Endodermal cell (in vitro differentiated cells): ENCODE data around the gene CYP26C1. TPM values are rescaled to one million over a fixed set of nuclear protein-coding genes. Genes with fewer than 3 reads are reported as not detected.
A peak's percentile ranks its signal among the peaks of the same experiment; 100 is the strongest.

Source experiments
- DNase-seq: peaks from one replicate; pipeline ENCODE4 v3.0.0-alpha.2; 2017
- H3K27ac ChIP-seq: 2 replicates; pipeline ENCODE4 v1.5.1; 2013; ENCODE audit warnings: mild to moderate bottlenecking, low read depth, low read length, moderate library complexity
- H3K27me3 ChIP-seq: 2 replicates; pipeline ENCODE4 v1.6.1; 2013; ENCODE audit warnings: mild to moderate bottlenecking, low read length, moderate library complexity; ENCODE audit not compliant: insufficient read depth, control insufficient read depth, poor library complexity, severe bottlenecking
- H3K36me3 ChIP-seq: 2 replicates; pipeline ENCODE4 v1.7.0; 2013; ENCODE audit warnings: mild to moderate bottlenecking, low read length, moderate library complexity; ENCODE audit not compliant: control insufficient read depth, insufficient read depth
- H3K4me1 ChIP-seq: one replicate; pipeline ENCODE4 v1.7.0; 2013; ENCODE audit warnings: low read length; ENCODE audit not compliant: control insufficient read depth, insufficient read depth
- H3K4me3 ChIP-seq: 2 replicates; pipeline ENCODE4 v1.5.1; 2013; ENCODE audit warnings: mild to moderate bottlenecking, low read length, moderate library complexity
- H3K9ac ChIP-seq: 2 replicates; pipeline ENCODE4 v1.6.1; 2013; ENCODE audit warnings: mild to moderate bottlenecking, low read length, moderate library complexity; ENCODE audit not compliant: poor library complexity, severe bottlenecking; ENCODE audit errors: extremely low read depth
- H3K9me3 ChIP-seq: 2 replicates; pipeline ENCODE4 v1.6.1; 2013; ENCODE audit warnings: mild to moderate bottlenecking, low read length, moderate library complexity; ENCODE audit not compliant: control insufficient read depth
- H3K27ac Mint-ChIP-seq: 2 replicates; pipeline ENCODE4 v1.8.0; 2020; ENCODE audit warnings: mixed read lengths
- H3K27me3 Mint-ChIP-seq: 2 replicates; pipeline ENCODE4 v1.8.0; 2021; ENCODE audit warnings: mild to moderate bottlenecking, mixed read lengths; ENCODE audit not compliant: insufficient read depth
- H3K36me3 Mint-ChIP-seq: 2 replicates; pipeline ENCODE4 v1.8.0; 2020; ENCODE audit warnings: low read depth, mixed read lengths
- H3K4me1 Mint-ChIP-seq: 2 replicates; pipeline ENCODE4 v1.8.0; 2020; ENCODE audit warnings: mixed read lengths
- H3K4me3 Mint-ChIP-seq: 2 replicates; pipeline ENCODE4 v1.8.0; 2020; ENCODE audit warnings: mild to moderate bottlenecking, moderate library complexity, mixed read lengths
- H3K9me3 Mint-ChIP-seq: 2 replicates; pipeline ENCODE4 v1.8.0; 2020; ENCODE audit warnings: mild to moderate bottlenecking, mixed read lengths
- WGBS, 2 experiments: methylation state at CpG; one replicate each; pipeline versions ENCODE4 v1.1.5 to v1.1.7; 2013; ENCODE audit warnings: missing lambda C conversion rate in 2 of 2, mixed read lengths in 1 of 2; ENCODE audit not compliant: insufficient coverage in 1 of 2, insufficient read length in 1 of 2; 5-methylcytosine and 5-hydroxymethylcytosine counted together
- total RNA-seq, 2 donors: library from RNA; stranded (reverse); fragmentation: NEBNext Ultra II Directional in 1 of 2; extraction: Animal tissue kit (Norgen Biotek cat#: 25700) in 1 of 2; gene quantifications; 2 replicates in 1 of 2; 3 replicates in 1 of 2; pipeline ENCODE4 v1.2.1, GENCODE V29; 2021
- TF ChIP-seq, protein P1 (sequence below): fragments of 200-600 bp; sonication (generic); conservative IDR thresholded peaks from 2 replicates; pipeline ENCODE4 v1.5.0; 2021; ENCODE audit warnings: antibody characterized with exemption, mild to moderate bottlenecking

Gene CYP26C1
- total RNA-seq, 2 donors from 2014 or later, result 0.35 to 0.44 TPM

DNA sequence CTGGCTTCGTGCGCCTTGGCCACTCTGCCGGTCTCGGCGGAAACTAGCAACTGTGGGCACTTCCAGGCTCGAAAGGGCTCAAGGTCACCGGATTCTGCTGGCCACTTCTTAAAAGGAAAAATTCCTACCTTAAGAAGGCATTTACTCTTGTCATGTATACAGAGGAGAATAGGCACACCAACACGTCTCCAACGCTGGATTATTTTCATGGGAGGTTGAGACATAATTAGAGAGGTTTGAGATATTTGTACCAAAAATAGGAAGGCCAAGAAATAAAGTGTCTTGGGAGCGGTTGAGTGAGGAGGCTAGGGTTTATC lies 8.6 kb downstream of the CYP26C1 start:
- H3K9me3 Mint-ChIP-seq, result no peaks in the 10 kb centered on the region
- peaks cover 30% of the 10 kb centered on the region for H3K4me1 Mint-ChIP-seq
- peak overlapping the region; percentile 53 for H3K4me3 Mint-ChIP-seq
- peaks cover 89% of the 10 kb centered on the region for H3K27me3 Mint-ChIP-seq
- H3K9me3 ChIP-seq, result no peaks in the 10 kb centered on the region
- peaks cover 1% of the 10 kb centered on the region for H3K36me3 ChIP-seq
- H3K36me3 Mint-ChIP-seq, result peaks cover under 1% of the 10 kb centered on the region
- no peak overlapping the region for H3K4me3 ChIP-seq
- WGBS, 2 experiments, result 65 to 71% methylated on average over 10 of the region's 10 CpGs
- no peak overlapping the region for H3K27ac Mint-ChIP-seq
- H3K4me1 ChIP-seq, result peaks cover 3% of the 10 kb centered on the region
- no peak for DNase-seq
- TF ChIP-seq, protein P1, sequence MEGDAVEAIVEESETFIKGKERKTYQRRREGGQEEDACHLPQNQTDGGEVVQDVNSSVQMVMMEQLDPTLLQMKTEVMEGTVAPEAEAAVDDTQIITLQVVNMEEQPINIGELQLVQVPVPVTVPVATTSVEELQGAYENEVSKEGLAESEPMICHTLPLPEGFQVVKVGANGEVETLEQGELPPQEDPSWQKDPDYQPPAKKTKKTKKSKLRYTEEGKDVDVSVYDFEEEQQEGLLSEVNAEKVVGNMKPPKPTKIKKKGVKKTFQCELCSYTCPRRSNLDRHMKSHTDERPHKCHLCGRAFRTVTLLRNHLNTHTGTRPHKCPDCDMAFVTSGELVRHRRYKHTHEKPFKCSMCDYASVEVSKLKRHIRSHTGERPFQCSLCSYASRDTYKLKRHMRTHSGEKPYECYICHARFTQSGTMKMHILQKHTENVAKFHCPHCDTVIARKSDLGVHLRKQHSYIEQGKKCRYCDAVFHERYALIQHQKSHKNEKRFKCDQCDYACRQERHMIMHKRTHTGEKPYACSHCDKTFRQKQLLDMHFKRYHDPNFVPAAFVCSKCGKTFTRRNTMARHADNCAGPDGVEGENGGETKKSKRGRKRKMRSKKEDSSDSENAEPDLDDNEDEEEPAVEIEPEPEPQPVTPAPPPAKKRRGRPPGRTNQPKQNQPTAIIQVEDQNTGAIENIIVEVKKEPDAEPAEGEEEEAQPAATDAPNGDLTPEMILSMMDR, result no peak
- no peak overlapping the region for H3K27ac ChIP-seq
- H3K9ac ChIP-seq, result no peak overlapping the region
- peaks cover 72% of the 10 kb centered on the region for H3K27me3 ChIP-seq

DNA sequence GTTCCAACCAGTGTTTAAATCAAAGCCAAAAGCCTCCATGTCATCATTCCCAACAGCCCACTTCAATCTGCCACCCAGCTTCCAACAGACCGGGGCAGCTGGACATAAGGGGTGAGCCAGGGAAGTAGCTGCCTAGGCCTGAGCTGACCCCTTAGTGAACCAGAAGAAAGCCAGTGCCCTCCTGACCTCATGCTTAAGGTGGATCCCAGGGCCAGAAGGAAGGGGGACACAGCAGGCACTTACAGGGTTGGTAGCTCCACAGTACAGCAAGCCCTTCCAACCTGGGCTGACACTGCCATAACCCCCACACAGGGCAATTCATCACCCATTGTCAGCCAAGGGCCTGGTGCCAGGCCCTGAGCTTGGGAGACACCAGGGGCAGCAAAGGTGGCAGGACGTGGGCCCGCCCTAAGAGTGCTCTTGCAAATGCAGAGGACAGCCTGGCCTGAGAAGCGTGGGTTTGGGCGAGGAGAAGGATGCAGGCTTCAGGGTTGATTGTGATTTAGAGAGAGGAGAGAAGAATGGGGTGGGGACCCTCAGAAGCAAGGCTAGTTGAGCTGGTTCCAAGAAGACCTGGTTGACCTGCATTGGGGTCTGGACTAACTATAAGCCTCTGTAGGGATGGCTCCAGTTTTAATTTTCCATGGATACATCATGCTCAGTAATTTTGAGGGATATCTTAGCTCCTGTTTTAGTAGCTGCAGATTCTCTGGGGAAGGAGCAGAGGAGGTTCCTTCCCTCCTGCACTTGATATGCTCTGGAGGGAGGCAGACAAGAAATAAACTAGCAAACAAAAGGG lies 10.0 kb downstream of the CYP26C1 start:
- Histone ChIP-seq H3K4me1 (peaks cover 3% of the 10 kb centered on the region), H3K9me3 (no peaks in the 10 kb centered on the region), H3K36me3 (peaks cover 15% of the 10 kb centered on the region), H3K9ac (no peak overlapping the region), H3K27ac (no peak overlapping the region), H3K4me3 (peak overlapping the region; percentile 66), H3K27me3 (peaks cover 58% of the 10 kb centered on the region)
- 50 to 75% methylated on average over 2 to 5 of the region's 5 CpGs for WGBS, 2 experiments
- TF ChIP-seq, protein P1, result no peak
- DNase-seq, result no peak
- peaks cover 89% of the 10 kb centered on the region for H3K27me3 Mint-ChIP-seq
- peaks cover 2% of the 10 kb centered on the region for H3K9me3 Mint-ChIP-seq
- peak overlapping the region; percentile 99 for H3K4me3 Mint-ChIP-seq
- H3K4me1 Mint-ChIP-seq, result peaks cover 26% of the 10 kb centered on the region
- H3K27ac Mint-ChIP-seq, result no peak overlapping the region
- H3K36me3 Mint-ChIP-seq, result peaks cover 15% of the 10 kb centered on the region

DNA sequence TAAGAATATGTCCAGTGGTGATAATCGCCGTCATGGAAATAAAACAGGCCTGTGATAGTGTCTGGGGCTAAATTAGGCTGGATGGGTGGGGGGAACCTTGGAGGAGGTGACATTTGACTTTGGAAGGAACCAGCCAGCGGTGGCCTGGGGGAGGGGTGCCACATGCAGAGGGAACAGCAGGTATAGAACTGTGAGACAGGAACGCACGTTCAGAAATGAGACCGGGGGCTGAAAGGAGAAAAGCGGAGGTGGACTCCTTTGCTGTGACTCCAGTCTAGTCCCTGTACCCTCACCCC lies 10.5 kb downstream of the CYP26C1 start:
- Histone ChIP-seq H3K4me1 (peaks cover 3% of the 10 kb centered on the region), H3K36me3 (peaks cover 20% of the 10 kb centered on the region), H3K4me3 (peak overlapping the region; percentile 66), H3K9me3 (no peaks in the 10 kb centered on the region), H3K9ac (no peak overlapping the region), H3K27me3 (peaks cover 52% of the 10 kb centered on the region), H3K27ac (no peak overlapping the region)
- WGBS, 2 experiments, result 48 to 73% methylated on average over 2 to 7 of the region's 7 CpGs
- Mint-ChIP-seq H3K36me3 (peaks cover 20% of the 10 kb centered on the region), H3K4me1 (peaks cover 24% of the 10 kb centered on the region), H3K9me3 (peaks cover 2% of the 10 kb centered on the region), H3K4me3 (peak overlapping the region; percentile 99), H3K27ac (no peak overlapping the region), H3K27me3 (peaks cover 89% of the 10 kb centered on the region)
- TF ChIP-seq, protein P1, result no peak
- DNase-seq, result no peak
